A204.1 (cell line): ENCODE data around the gene COX7A1.
"Not testable (repeated sequence)": the region's sequence is repeated elsewhere in the genome, so short reads cannot be mapped to it uniquely, and the experiment has no call there.

Experiments used
- FAIRE-seq: peaks from 2 replicates; lab custom pipeline; 2012; peaks lifted over from hg19 to GRCh38; lab: Jason Lieb, UNC

COX7A1 gene

GRCh38 chr19:36152352-36153091 lies at the start of gene COX7A1:
Gene COX7A1, minus strand, starts transcription at chr19:36152447. Its CDS starts 40 bp downstream, at chr19:36152407.
- FAIRE-seq = no peak

- FAIRE-seq = no peak
Measured at GRCh38 chr19:36201684-36202083, 49.4 kb upstream of the COX7A1 start.

- no peak for FAIRE-seq
Measured at GRCh38 chr19:36198119-36198518, 45.9 kb upstream of the COX7A1 start.

GRCh38 chr19:36196249-36196648 lies 44.0 kb upstream of the COX7A1 start:
- FAIRE-seq = no peak

- FAIRE-seq = not testable (repeated sequence)
Measured at GRCh38 chr19:36186722-36187121, 34.5 kb upstream of the COX7A1 start.

DNA sequence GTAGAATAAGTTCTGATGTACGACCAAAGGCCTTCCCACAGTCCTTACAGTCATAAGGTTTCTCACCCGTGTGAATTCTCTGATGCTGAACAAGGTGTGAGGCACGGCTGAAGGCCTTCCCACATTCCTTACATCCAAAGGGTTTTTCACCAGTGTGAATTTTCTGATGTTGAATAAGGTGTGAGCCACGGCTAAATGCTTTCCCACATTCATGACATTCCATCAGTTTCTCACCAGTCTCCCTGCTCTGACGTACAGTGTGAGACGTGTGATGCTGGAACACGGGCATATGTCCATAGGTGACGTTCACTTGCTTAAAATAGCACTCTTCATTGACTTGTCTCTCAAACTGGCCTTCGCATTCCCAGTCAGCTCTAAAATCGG lies 31.0 kb upstream of the COX7A1 start:
- FAIRE-seq = no peak

DNA sequence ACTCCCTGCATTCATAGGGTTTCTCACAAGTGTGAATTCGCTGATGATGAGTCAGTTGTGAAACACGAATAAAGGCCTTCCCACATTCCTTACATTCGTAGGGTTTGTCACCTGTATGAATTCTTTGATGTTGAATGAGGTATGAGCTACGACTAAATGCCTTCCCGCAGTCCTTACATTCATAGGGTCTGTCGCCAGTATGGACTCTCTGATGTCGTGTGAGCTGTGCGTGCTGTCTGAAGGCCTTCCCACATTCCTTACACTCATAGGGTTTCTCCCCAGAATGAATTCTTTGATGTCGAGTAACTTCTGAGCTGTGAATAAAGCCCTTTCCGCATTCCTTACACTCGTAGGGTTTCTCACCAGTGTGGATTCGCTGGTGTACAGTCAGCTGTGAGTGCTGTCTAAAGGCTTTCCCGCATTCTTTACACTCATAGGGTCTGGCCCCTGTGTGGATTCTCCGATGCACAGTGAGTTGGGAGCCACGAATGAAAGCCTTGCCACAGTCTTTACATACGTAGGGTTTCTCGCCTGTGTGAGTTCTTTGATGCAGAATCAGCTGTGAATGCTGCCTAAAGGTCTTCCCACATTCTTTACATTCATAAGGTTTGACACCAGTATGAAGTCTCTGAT lies 30.5 kb upstream of the COX7A1 start:
- no peak for FAIRE-seq

DNA sequence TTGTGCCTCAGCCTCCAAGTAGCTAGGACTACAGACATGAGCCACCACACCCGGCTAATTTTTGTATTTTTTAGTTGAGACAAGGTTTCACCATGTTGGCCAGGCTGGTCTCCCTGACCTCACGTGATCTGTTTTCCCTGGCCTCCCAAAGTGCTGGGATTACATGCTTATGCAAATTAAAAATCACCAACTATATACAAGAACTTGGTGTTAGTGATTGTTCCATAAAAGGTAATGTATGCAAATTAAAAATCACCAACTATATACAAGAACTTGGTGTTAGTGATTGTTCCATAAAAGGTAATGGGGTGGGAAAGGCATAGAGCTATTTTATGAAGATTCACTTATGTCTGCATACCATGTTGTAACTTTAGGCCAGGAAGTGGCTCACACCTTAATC lies 26.8 kb upstream of the COX7A1 start:
- not testable (repeated sequence) for FAIRE-seq

DNA sequence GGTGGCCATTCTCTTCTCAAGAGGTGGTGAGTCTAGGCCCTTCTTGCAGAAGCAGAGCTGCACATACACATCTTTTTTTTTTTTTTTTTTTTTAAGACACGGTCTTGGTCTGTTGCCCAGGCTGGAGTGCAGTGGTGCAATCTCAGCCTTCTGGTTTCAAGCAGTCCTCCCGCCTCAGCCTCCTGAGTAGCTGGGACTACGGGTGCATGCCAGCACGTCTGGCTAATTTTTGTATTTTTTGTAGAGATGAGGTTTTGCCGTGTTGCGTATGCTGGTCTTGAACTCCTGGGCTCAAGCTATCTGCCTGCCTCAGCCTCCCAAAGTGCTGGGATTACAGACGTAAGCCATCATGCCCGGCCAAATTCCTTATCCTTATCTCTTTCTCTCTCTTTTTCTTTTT lies 21.6 kb upstream of the COX7A1 start:
- FAIRE-seq = not testable (repeated sequence)

DNA sequence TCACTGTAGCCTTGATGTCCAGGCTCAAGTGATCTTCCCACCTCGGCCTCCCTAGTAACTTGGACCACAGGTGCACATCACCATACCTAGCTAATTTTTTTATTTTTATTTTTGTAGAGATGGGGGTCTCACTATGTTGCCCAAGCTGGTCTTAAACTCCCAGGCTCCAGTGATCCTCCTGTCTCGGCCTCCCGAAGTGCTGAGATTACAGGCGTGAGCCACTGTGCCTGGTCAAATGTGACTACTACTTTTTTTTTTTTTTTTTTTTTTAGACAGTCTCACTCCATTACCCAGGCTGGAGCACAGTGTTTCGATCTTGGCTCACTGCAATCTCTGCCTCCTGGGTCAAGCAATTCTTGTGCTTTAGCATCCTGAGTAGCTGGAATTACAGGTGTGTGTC lies 20.6 kb upstream of the COX7A1 start:
- no peak for FAIRE-seq

DNA sequence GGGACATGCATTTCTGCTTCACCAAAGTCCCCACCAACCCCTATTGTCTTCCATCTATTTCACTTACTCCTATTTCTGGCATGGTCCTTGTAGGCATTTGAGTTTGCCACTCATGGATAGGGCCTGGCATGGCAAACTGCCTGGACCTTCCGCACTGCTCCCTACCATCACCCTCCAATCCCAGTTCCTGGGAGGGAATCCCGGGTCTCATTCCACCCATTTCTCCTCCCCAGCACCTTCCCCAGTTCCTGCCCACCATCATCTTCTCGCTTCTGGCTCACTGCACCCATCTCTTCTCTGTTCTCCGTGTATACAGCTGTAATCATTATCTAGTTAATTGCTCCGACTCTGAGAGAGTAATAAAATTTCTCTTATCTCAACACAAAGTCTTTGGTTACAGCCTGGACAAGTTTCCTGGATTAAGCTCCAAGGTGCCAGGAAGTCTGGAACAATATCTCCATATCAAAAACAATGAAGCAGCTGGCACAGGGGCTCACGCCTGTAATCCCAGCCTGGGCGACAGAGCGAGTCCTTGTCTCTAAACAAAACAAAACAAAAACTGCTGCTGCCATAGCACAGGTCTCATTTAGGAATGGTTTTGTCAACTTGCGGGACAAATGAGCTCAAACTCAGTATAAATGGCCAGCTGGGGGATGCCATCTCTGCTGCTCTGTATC lies 17.0 kb upstream of the COX7A1 start:
- no peak for FAIRE-seq

DNA sequence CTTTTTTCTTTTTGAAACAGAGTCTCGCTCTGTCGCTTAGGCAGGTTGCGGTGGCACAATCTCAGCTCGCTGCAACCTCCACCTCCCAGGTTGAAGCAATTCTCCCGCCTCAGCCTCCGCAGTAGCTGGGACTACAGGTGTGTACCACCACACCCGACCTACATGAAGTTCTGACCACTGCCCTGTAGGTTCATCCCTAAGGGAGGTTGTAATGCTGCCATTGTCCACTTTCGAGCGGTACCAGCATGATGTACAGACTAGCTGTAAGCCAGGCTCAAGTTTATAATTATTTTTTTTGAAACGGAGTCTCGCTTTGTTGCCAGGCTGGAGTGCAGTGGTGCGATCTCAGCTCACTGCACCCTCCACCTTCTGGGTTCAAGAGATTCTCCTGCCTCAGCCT lies 11.6 kb upstream of the COX7A1 start:
- FAIRE-seq = no peak

DNA sequence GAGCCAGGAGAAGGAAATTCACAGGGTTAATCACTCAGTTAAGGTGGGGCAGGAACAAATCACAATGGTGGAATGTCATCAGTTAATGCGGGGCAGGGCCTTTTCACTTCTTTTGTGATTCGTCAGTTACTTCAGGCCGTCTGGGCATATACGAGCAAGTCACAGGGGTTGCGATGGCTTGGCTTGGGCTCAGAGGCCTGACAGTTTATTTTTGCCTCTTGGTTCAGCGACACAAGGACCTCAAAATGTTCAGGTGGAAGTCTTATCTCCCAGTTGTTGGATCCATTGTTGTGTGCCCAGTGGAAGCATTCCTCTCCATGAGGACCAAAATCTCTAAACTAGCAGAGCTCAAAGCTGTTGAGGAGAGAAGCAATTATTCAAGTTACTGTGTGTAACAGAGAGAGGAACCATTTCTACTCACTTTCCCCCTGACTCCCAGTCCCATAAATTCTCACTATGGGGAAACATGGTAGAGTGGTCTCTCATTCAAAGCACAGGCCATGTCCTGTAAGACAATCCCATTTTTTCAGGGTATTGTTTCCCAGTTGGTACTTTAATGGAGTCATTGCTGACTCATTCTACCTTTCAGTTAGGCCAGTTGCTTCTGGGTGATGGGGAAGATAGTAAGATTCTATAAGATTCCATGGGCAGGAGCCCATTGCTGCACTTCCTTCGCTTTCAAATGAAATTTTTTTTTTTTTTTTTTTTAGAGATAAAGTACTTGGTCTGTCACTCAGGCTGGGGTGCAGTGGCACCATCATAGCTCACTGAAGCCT lies 8.8 kb upstream of the COX7A1 start:
- no peak for FAIRE-seq

DNA sequence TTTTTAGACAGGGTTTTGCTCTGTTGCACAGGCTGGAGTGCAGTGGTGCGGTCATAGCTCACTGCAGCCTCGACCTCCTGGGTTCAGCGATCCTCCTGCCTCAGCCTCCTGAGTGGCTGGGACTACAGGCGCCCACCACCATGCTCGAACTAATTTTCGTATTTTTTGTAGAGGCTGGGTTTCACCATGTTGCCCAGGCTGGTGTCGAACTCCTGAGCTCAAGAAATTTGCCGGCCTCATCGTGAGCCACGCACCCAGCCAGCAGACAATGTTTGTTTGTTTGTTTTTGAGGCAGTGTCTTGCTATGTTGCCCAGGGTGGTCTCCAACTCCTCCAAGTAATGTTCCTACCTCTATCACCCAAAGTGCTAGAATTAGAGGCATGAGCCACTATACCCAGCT lies 879 bp upstream of the COX7A1 start:
- FAIRE-seq = no peak

DNA sequence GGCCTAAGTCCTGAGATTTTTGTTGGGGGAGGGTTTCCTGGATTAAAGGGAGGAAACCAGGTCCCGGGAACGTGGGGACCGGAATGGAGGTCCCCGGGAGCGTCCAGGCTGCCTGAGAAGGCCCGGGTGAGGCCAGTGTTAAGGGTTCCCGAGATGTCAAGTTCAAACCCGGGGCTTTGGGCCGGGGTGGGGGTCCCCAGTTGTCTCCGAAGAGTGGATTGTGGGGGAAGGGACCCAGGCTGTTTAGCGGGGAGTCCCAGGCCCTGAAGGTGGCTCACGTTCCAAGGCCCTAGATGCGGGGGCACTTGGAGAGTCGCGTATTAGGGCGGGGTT lies 262 bp downstream of the COX7A1 start:
- FAIRE-seq = no peak

DNA sequence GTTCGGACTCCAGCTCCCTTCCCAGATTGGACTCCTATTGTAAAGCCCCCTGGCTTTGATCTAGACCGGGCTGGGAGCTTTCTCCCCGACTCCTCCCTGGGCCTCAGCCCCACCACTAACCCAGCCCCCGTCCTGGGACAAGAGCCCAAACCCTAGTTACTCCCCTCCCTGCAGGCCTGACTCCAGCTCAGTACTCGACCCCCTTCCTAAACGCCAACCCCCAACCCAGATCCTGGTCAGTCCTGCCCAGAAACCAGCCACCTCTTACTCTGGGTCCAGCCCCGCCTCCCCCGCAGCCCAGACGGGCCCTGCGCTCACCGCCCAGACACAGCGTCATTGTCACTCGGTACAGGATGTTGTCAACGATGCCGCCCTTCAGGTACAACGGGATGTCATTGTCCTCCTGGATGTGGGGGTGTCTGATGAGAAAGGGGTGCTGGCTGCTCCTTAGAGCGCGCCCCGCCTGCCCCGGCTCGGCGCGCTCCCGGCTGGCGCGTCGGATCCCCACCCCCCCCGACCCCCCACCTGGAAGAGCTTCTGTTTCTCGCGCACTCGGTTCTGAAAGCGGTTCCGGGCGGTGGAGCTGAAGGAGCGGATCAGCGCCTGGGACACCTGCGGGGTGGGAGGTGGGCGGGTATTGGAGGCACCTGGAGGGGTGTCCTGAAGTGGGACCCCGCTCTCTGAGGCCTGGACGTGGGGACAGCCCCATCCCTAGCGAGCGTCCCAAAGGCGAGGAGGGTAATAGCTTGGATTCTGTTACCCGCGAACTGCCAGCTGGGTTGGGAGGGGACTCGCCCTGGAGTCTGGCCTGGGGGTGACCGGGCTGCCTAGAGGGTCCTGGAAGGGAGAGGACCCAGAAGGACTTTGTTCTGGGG lies 866 bp downstream of the COX7A1 start:
- no peak for FAIRE-seq

GRCh38 chr19:36150586-36150985 lies 1.7 kb downstream of the COX7A1 start:
- no peak for FAIRE-seq

GRCh38 chr19:36149673-36150406 lies 2.4 kb downstream of the COX7A1 start:
- no peak for FAIRE-seq

- FAIRE-seq = no peak
Measured at GRCh38 chr19:36144624-36145023, 7.6 kb downstream of the COX7A1 start.

- no peak for FAIRE-seq
Measured at GRCh38 chr19:36142496-36142895, 9.8 kb downstream of the COX7A1 start.

GRCh38 chr19:36142046-36142445 lies 10.2 kb downstream of the COX7A1 start:
- FAIRE-seq = no peak
